ENCODE results near the gene PI4K2A. TPM values are rescaled to one million over a fixed set of nuclear protein-coding genes. Genes with fewer than 3 reads are reported as not detected.
"Not testable (repeated sequence)": the region's sequence is repeated elsewhere in the genome, so short reads cannot be mapped to it uniquely, and the experiment has no call there.

PI4K2A gene
- total RNA-seq, 1 experiment from 2014 or later = 25.8 TPM

DNA sequence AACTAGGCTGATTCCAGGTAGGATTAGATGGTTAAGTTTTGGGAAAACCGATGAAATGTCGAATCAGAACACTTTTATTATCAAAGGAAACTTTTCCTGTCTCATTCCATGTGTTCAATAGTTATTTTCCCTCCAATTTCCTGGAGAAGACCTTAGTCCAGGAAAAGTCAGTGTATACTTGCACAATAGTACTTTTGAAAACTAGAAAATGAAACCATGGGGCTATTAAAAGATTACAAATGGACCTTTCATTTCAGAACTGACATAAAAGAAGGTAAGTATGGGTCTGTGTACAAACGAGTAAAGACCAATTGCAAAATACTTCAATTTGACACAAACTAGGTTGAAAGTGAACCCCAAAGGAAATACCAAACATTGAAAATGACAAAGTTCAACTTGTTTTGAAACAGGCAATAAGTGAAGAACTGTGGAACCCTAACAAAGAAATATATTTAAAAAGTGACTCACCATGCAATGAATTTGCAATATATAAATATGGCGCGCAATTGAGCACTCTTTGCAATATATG lies 44.5 kb downstream of the PI4K2A start:
- Histone ChIP-seq H3K4me3 (peak overlapping the region; percentile 90), H3K27me3 (no peaks in the 10 kb centered on the region), H3K9me3 (no peaks in the 10 kb centered on the region), H3K36me3 (peaks cover 5% of the 10 kb centered on the region; the same call in 1 of the 2 replicates)
- DNase-seq = no peak

- DNase-seq = peak; percentile 60
- H3K4me3 ChIP-seq = peak overlapping the region; percentile 90
- H3K9me3 ChIP-seq = no peaks in the 10 kb centered on the region
- H3K36me3 ChIP-seq = peaks cover 5% of the 10 kb centered on the region; the same call in 1 of the 2 replicates
- no peaks in the 10 kb centered on the region for H3K27me3 ChIP-seq
These were observed 45.0 kb downstream of the PI4K2A start for GRCh38 chr10:97685395-97685958.

- Histone ChIP-seq H3K9me3 (no peaks in the 10 kb centered on the region), H3K4me3 (peak overlapping the region; percentile 90), H3K36me3 (peaks cover 5% of the 10 kb centered on the region; the same call in 1 of the 2 replicates), H3K27me3 (no peaks in the 10 kb centered on the region)
- DNase-seq = no peak
These were observed 46.0 kb downstream of the PI4K2A start for GRCh38 chr10:97686301-97686961.

- DNase-seq = peak; percentile 98
- H3K4me3 ChIP-seq = peak within 1 kb of the TSS; percentile 90
- H3K9me3 ChIP-seq = no peaks in the 10 kb centered on the region
- H3K27me3 ChIP-seq = no peaks in the 10 kb centered on the region
- H3K36me3 ChIP-seq = peaks cover 5% of the 10 kb centered on the region; the same call in 1 of the 2 replicates
These were observed 46.7 kb downstream of the PI4K2A start, which contains the start of gene AVPI1 for GRCh38 chr10:97686962-97687784. Gene AVPI1 (minus strand): TSS chr10:97687241. CDS start chr10:97679905, 7,336 bp downstream.

DNA sequence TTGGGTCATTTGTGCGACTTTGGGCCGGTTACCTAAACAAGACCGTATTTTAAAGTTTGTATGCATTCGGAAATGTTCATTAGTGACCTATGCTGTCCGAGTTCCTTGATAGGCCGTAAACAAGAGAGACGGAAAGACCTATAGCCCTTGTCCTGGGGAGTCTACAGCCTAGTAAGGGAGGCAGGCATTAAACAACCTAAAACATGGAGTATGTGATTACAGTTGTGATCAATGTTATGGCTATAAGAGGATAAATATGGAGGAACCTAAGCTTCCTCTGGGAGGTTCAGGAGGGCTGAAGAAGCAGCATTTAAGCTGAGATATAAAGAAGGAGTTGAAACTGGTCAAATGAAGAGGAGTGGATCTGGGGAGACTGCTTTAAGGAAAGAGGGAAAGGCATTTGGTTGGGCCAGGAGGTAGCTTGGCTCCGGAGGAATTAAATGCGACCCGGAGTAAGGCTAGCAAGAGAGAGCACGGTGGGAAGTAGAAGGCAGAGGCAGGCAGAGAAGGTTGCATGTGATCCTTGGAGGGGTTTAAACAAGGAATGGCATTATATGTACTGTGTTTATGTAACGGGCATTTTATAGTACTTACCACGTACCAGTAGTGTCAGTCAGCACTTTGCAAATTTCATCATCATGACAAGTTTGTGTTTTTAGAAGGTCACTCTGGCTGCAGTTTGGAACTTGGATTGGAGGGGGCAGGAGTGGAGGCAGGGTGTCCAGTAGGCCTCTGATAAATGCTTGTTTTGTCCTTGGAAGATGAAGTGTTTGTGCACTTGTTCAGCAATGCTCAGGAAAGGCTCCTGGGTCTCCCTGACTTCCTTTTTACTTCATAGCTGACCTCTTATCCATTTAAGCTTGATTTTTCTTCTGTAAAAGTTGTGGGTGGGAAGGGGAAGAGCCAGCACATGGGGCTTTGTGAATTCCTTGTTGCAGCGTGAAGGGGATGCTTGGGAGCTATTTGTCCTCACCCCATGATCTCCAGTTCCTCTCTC lies 47.6 kb downstream of the PI4K2A start:
- DNase-seq = peak; percentile 55
- peak overlapping the region; percentile 27 for H3K4me3 ChIP-seq

DNA sequence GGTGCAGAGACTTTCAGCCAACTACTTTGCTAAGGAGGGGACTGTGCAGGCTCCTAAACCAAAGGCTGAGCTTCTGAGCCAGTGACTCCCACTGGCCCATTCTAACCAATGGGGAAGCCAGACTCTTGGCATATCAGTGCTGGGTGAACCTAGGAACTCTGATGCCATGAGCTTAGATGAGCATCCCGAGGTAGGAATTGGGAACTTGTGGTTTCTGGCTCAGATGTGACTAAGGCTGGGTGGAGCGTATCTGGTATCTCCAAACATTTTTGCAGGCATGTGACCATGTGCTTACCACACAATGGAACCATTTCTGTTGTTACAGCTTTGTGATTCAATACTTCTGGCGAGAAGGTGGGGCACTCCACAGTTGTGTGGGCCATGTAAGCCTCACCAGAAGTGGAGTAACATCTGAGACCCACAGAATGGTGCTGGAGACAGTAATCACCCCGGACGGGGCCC lies 49.1 kb downstream of the PI4K2A start:
- Histone ChIP-seq H3K27me3 (no peaks in the 10 kb centered on the region), H3K9me3 (no peaks in the 10 kb centered on the region), H3K4me3 (no peak overlapping the region), H3K36me3 (peaks cover 3% of the 10 kb centered on the region; the same call in 1 of the 2 replicates)
- DNase-seq = peak; percentile 77

More for the DNA sequence above, 47.6 kb downstream of the PI4K2A start:
- Histone ChIP-seq H3K9me3 (no peaks in the 10 kb centered on the region), H3K36me3 (peaks cover 5% of the 10 kb centered on the region; the same call in 1 of the 2 replicates), H3K27me3 (no peaks in the 10 kb centered on the region)

GRCh38 chr10:97690133-97690532 lies 49.7 kb downstream of the PI4K2A start:
- Histone ChIP-seq H3K9me3 (no peaks in the 10 kb centered on the region), H3K4me3 (no peak overlapping the region), H3K36me3 (no peaks in the 10 kb centered on the region), H3K27me3 (no peaks in the 10 kb centered on the region)
- no peak for DNase-seq

- not testable (repeated sequence) for H3K36me3 ChIP-seq, H3K9me3 ChIP-seq, DNase-seq, H3K4me3 ChIP-seq, H3K27me3 ChIP-seq
These were observed 57.7 kb downstream of the PI4K2A start for GRCh38 chr10:97698072-97698655.

GRCh38 chr10:97701438-97702069 lies 61.1 kb downstream of the PI4K2A start:
- H3K4me3 ChIP-seq = no peak overlapping the region
- peak; percentile 37 for DNase-seq
- H3K36me3 ChIP-seq = no peaks in the 10 kb centered on the region

GRCh38 chr10:97703398-97704067 lies 63.1 kb downstream of the PI4K2A start:
- no peaks in the 10 kb centered on the region for H3K9me3 ChIP-seq
- H3K4me3 ChIP-seq = no peak overlapping the region
- no peaks in the 10 kb centered on the region for H3K36me3 ChIP-seq
- DNase-seq = no peak
- H3K27me3 ChIP-seq = no peaks in the 10 kb centered on the region

More at GRCh38 chr10:97701438-97702069, 61.1 kb downstream of the PI4K2A start:
- H3K9me3 ChIP-seq = no peaks in the 10 kb centered on the region
- no peaks in the 10 kb centered on the region for H3K27me3 ChIP-seq

DNA sequence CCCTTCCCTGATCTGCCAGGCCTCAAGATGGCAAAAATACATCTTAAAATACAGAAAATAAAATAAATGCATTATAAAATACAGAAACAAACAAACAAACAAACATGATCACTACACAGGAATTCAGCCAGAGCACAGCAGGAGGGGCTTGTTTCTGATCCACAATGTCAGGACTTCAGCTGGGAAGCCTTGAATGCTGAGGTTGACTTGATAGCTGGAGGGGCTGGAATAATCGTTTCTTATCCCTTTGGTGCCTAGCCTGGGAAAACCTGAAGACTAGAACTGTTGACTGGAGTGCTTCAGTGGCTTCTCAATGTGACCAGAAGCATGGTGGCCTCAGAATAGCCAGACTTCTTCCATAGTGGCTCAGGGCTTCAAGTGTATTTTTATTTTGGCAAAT lies 63.9 kb downstream of the PI4K2A start:
- Histone ChIP-seq H3K36me3 (no peaks in the 10 kb centered on the region), H3K27me3 (no peaks in the 10 kb centered on the region), H3K4me3 (no peak overlapping the region), H3K9me3 (no peaks in the 10 kb centered on the region)
- DNase-seq = no peak

GRCh38 chr10:97705006-97705670 lies 64.7 kb downstream of the PI4K2A start:
- no peaks in the 10 kb centered on the region for H3K9me3 ChIP-seq
- DNase-seq = no peak
- H3K4me3 ChIP-seq = no peak overlapping the region
- H3K27me3 ChIP-seq = no peaks in the 10 kb centered on the region
- no peaks in the 10 kb centered on the region for H3K36me3 ChIP-seq

GRCh38 chr10:97707134-97707861 lies 66.8 kb downstream of the PI4K2A start:
- Histone ChIP-seq H3K9me3 (no peaks in the 10 kb centered on the region), H3K27me3 (no peaks in the 10 kb centered on the region)

DNA sequence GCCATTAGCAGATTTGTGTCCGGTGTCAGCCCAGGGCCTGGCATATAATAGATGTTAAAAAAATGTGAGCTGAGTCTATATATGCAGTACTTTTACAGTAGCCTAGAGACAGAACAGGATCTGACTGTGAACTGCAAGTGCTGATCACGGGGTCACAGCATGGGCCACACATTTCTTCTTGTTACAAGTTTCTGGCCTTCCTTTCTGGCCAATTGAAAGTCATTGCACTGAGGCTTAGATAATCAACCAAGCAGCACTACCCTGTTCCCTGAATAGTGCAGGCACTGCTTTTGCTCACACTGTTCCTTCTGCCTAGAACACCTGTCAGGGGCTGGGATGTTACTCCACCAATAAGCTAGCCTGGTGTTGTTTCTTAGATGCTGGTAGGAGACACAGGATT lies 67.7 kb downstream of the PI4K2A start:
- no peaks in the 10 kb centered on the region for H3K9me3 ChIP-seq
- no peaks in the 10 kb centered on the region for H3K27me3 ChIP-seq
- H3K4me3 ChIP-seq = no peak overlapping the region
- H3K36me3 ChIP-seq = no peaks in the 10 kb centered on the region
- DNase-seq = no peak

More at GRCh38 chr10:97707134-97707861, 66.8 kb downstream of the PI4K2A start:
- no peak overlapping the region for H3K4me3 ChIP-seq
- DNase-seq = no peak
- no peaks in the 10 kb centered on the region for H3K36me3 ChIP-seq

Measured in MG63 (cell line).